Stimulated activated CD8-positive, alpha-beta memory T cell treated with anti-CD3 and anti-CD28 coated beads, Interleukin-7, amount 100 ng/mL, for 24 hours (primary cell): ENCODE measurements around the gene PRR36.
A peak's percentile ranks its signal among the peaks of the same experiment; 100 is the strongest.
"Not testable (repeated sequence)": the region's sequence is repeated elsewhere in the genome, so short reads cannot be mapped to it uniquely, and the experiment has no call there.

Experiments
- DNase-seq: peaks from one replicate; pipeline ENCODE4 v3.0.0-alpha.2; 2020; ENCODE audit warnings: low read depth

PRR36 gene

GRCh38 chr19:7898967-7899366 is 24.8 kb upstream of the PRR36 start:
- DNase-seq: no peak

- DNase-seq: no peak
These were observed 23.1 kb upstream of the PRR36 start for GRCh38 chr19:7897292-7897691.

GRCh38 chr19:7895565-7895964 is 21.4 kb upstream of the PRR36 start:
- no peak for DNase-seq

GRCh38 chr19:7894612-7895309 is 20.6 kb upstream of the PRR36 start:
- DNase-seq: no peak

- DNase-seq: not testable (repeated sequence)
These were observed 19.3 kb upstream of the PRR36 start for GRCh38 chr19:7893362-7894101.

GRCh38 chr19:7888826-7889217 is 14.6 kb upstream of the PRR36 start:
- no peak for DNase-seq

- DNase-seq: peak; percentile 18
These were observed 14.1 kb upstream of the PRR36 start, which contains the start of gene LRRC8E for GRCh38 chr19:7888145-7888825. Gene LRRC8E, plus strand, starts transcription at chr19:7888510. Its CDS starts 7,094 bp downstream, at chr19:7895604.

GRCh38 chr19:7887408-7888144 is 13.4 kb upstream of the PRR36 start:
- DNase-seq: no peak

GRCh38 chr19:7885818-7886217 is 11.6 kb upstream of the PRR36 start:
- no peak for DNase-seq

- no peak for DNase-seq
These were observed 9.8 kb upstream of the PRR36 start for GRCh38 chr19:7883796-7884570.

- no peak for DNase-seq
These were observed 8.9 kb upstream of the PRR36 start for GRCh38 chr19:7883105-7883504.

- no peak for DNase-seq
These were observed 7.7 kb upstream of the PRR36 start for GRCh38 chr19:7881910-7882309.

GRCh38 chr19:7879836-7880235 is 5.6 kb upstream of the PRR36 start:
- no peak for DNase-seq

- no peak for DNase-seq
These were observed 5.1 kb upstream of the PRR36 start for GRCh38 chr19:7879111-7879807.

- no peak for DNase-seq
These were observed 3.2 kb upstream of the PRR36 start for GRCh38 chr19:7877249-7877836.

- DNase-seq: no peak
These were observed 695 bp upstream of the PRR36 start for GRCh38 chr19:7874897-7875273.

- DNase-seq: no peak
These were observed 700 bp downstream of the PRR36 start for GRCh38 chr19:7873304-7874075.

- DNase-seq: no peak
These were observed 1.6 kb downstream of the PRR36 start for GRCh38 chr19:7872306-7873204.
